GM12873 (cell line): ENCODE data around the gene DDB1.

Experiments
- CTCF ChIP-seq: IDR thresholded peaks from 2 replicates; pipeline ENCODE4 v1.5.1; 2012; ENCODE audit warnings: low read depth, mild to moderate bottlenecking, moderate library complexity, low read length, control low read depth; ENCODE audit not compliant: insufficient read depth; ENCODE audit errors: missing control alignments

The DDB1 gene

GRCh38 chr11:61361237-61361740, 28.4 kb upstream of the DDB1 start:
- TF ChIP-seq CTCF = no peak

- TF ChIP-seq CTCF = no peak
These were observed 26.6 kb upstream of the DDB1 start for GRCh38 chr11:61359516-61359915.

GRCh38 chr11:61358566-61358965, 25.7 kb upstream of the DDB1 start:
- no peak for TF ChIP-seq CTCF

GRCh38 chr11:61357894-61358239, 25.0 kb upstream of the DDB1 start:
- no peak for TF ChIP-seq CTCF

- TF ChIP-seq CTCF = no peak
These were observed 24.5 kb upstream of the DDB1 start for GRCh38 chr11:61357233-61357893.

GRCh38 chr11:61356706-61357105, 23.8 kb upstream of the DDB1 start:
- TF ChIP-seq CTCF = no peak

- no peak for TF ChIP-seq CTCF
These were observed 21.3 kb upstream of the DDB1 start for GRCh38 chr11:61354208-61354607.
